Mesodermal cell (in vitro differentiated cells): ENCODE results near the gene KCND3.

ENCODE experiments used
- H3K27ac ChIP-seq: 2 replicates; pipeline ENCODE4 v1.7.0; 2013; ENCODE audit warnings: mild to moderate bottlenecking, low read depth, low read length, moderate library complexity; ENCODE audit not compliant: severe bottlenecking
- H3K36me3 ChIP-seq: 2 replicates; pipeline ENCODE4 v1.7.1; 2013; ENCODE audit warnings: mild to moderate bottlenecking, low read length, moderate library complexity; ENCODE audit not compliant: control insufficient read depth, insufficient read depth
- H3K4me1 ChIP-seq: one replicate; pipeline ENCODE4 v1.7.1; 2013; ENCODE audit warnings: mild to moderate bottlenecking, low read length; ENCODE audit not compliant: insufficient read depth, control insufficient read depth, poor library complexity, severe bottlenecking
- H3K4me3 ChIP-seq: 2 replicates; pipeline ENCODE4 v1.7.0; 2013; ENCODE audit warnings: low read length, control low read depth, mild to moderate bottlenecking; ENCODE audit not compliant: insufficient read depth, poor library complexity, severe bottlenecking; ENCODE audit errors: extremely low read depth
- H3K9me3 ChIP-seq: 2 replicates; pipeline ENCODE4 v1.7.1; 2013; ENCODE audit warnings: mild to moderate bottlenecking, low read length, moderate library complexity; ENCODE audit not compliant: control insufficient read depth
- WGBS, 2 experiments: methylation state at CpG; one replicate each; pipeline ENCODE4 v1.1.5; 2013; ENCODE audit warnings: missing lambda C conversion rate in 2 of 2; ENCODE audit not compliant: insufficient coverage in 2 of 2; 5-methylcytosine and 5-hydroxymethylcytosine counted together

KCND3 gene

DNA sequence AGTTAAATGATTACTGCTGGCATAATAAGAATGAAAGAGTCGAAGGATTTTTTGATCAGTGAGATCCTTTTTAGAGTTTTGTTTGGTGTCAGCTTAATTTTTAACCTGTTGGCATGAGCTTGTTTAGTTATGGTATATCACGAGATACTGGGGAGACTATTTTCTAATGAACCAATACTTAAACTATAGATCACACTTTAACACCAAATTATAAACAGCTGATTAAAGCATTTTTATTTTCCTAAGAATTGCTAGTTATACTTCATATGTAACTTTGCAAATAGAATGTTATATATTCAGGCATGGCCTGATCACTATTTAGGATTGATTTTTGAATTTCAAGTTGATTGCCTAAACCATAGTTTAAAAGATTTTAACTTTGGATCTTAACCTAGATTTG lies 227.8 kb downstream of the KCND3 start:
- no peak overlapping the region for H3K4me3 ChIP-seq
- no peaks in the 10 kb centered on the region for H3K9me3 ChIP-seq
- peaks cover 76% of the 10 kb centered on the region for H3K36me3 ChIP-seq
- WGBS, 2 experiments, result 80% methylated on average over 1 of the region's 2 CpGs; no CpG with 5 or more reads in 1 of the 2 experiments
- H3K27ac ChIP-seq, result no peak overlapping the region
- H3K4me1 ChIP-seq, result peaks cover 6% of the 10 kb centered on the region

DNA sequence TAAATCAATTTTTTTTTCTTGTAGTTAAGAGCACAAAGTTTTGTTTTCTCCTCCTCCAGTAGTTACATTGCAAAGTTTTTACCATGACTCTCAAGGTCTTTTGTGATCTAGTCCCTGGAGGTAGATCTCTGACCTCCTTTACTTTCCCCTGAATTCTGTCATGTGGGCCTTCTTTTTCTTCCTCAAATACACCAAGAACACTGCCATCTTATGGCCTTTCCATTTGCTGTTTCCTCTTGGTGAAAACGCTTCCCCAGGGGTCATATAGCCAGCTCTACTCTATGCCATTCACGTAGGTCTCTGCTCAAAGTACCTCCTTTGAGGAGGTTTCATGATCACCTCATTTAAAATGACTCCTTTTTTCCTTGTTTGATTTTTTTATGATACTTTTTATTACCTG lies 231.1 kb downstream of the KCND3 start:
- Histone ChIP-seq H3K36me3 (peaks cover 46% of the 10 kb centered on the region), H3K27ac (no peak overlapping the region), H3K9me3 (no peaks in the 10 kb centered on the region), H3K4me1 (peaks cover 6% of the 10 kb centered on the region), H3K4me3 (no peak overlapping the region)
- WGBS, 2 experiments, result 63 to 89% methylated on average over 1 to 2 of the region's 2 CpGs

- Histone ChIP-seq H3K36me3 (peaks cover 35% of the 10 kb centered on the region), H3K9me3 (no peaks in the 10 kb centered on the region), H3K4me3 (peak overlapping the region; percentile 86), H3K4me1 (peaks cover 6% of the 10 kb centered on the region), H3K27ac (peak overlapping the region; percentile 98)
- WGBS, 2 experiments, result 1 to 2% methylated on average over 14 to 15 of the region's 35 CpGs
Observed at GRCh38 chr1:111756124-111756513, 233.3 kb downstream of the KCND3 start.

GRCh38 chr1:111755331-111756123 lies 233.9 kb downstream of the KCND3 start, which contains the start of gene DDX20:
TSS of gene DDX20 (plus strand) at chr1:111755901. CDS start at chr1:111755925, 24 bp downstream.
- WGBS, 2 experiments, result 0% methylated on average over 50 to 56 of the region's 67 CpGs
- H3K36me3 ChIP-seq, result peaks cover 29% of the 10 kb centered on the region
- H3K4me1 ChIP-seq, result peaks cover 6% of the 10 kb centered on the region
- H3K27ac ChIP-seq, result peak within 1 kb of the TSS; percentile 98
- H3K4me3 ChIP-seq, result peak within 1 kb of the TSS; percentile 86
- H3K9me3 ChIP-seq, result no peaks in the 10 kb centered on the region

GRCh38 chr1:111754984-111755330 lies 234.5 kb downstream of the KCND3 start:
- peaks cover 23% of the 10 kb centered on the region for H3K36me3 ChIP-seq
- no peaks in the 10 kb centered on the region for H3K9me3 ChIP-seq
- H3K27ac ChIP-seq, result peak overlapping the region; percentile 98
- peaks cover 6% of the 10 kb centered on the region for H3K4me1 ChIP-seq
- WGBS, 2 experiments, result 0 to 4% methylated on average over 10 to 11 of the region's 12 CpGs
- peak overlapping the region; percentile 86 for H3K4me3 ChIP-seq

- no CpG with 5 or more reads among the region's 2 CpGs for WGBS, 2 experiments
- Histone ChIP-seq H3K4me3 (no peak overlapping the region), H3K27ac (no peak overlapping the region), H3K9me3 (no peaks in the 10 kb centered on the region), H3K36me3 (peaks cover 4% of the 10 kb centered on the region), H3K4me1 (peaks cover 10% of the 10 kb centered on the region)
Observed at GRCh38 chr1:111751906-111752575, 237.4 kb downstream of the KCND3 start.

DNA sequence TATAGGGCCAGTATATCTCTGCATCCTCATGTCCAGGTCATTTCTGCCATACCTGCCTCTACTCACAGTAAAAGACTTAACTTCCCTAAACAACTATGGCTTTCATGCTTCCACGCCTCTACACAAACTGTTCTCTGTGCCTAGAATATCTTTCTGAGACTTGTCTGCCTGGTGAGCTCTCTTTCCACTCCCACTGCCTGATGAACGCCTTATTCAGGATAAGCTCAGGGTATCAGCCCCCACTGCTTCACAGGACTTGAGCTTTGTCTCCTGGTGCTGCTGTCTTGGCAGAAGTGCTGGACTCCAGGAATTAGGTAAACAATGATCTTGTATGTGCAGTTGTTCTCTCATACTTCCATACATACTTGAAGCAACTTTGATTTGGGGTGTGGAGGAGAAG lies 238.6 kb downstream of the KCND3 start:
- WGBS, 2 experiments, result 92 to 100% methylated on average over 2 of the region's 2 CpGs
- no peaks in the 10 kb centered on the region for H3K36me3 ChIP-seq
- peaks cover 7% of the 10 kb centered on the region for H3K4me1 ChIP-seq
- H3K4me3 ChIP-seq, result no peak overlapping the region
- no peak overlapping the region for H3K27ac ChIP-seq
- H3K9me3 ChIP-seq, result no peaks in the 10 kb centered on the region

GRCh38 chr1:111749628-111750027 lies 239.8 kb downstream of the KCND3 start:
- no peaks in the 10 kb centered on the region for H3K9me3 ChIP-seq
- no peaks in the 10 kb centered on the region for H3K36me3 ChIP-seq
- 92 to 100% methylated on average over 1 to 2 of the region's 3 CpGs for WGBS, 2 experiments
- H3K27ac ChIP-seq, result peak overlapping the region; percentile 19
- no peak overlapping the region for H3K4me3 ChIP-seq
- peaks cover 7% of the 10 kb centered on the region for H3K4me1 ChIP-seq

- WGBS, 2 experiments, result 96 to 100% methylated on average over 3 of the region's 4 CpGs
- Histone ChIP-seq H3K4me1 (peaks cover 19% of the 10 kb centered on the region), H3K27ac (no peak overlapping the region), H3K36me3 (no peaks in the 10 kb centered on the region), H3K9me3 (no peaks in the 10 kb centered on the region), H3K4me3 (no peak overlapping the region)
Observed at GRCh38 chr1:111747947-111748346, 241.5 kb downstream of the KCND3 start.

DNA sequence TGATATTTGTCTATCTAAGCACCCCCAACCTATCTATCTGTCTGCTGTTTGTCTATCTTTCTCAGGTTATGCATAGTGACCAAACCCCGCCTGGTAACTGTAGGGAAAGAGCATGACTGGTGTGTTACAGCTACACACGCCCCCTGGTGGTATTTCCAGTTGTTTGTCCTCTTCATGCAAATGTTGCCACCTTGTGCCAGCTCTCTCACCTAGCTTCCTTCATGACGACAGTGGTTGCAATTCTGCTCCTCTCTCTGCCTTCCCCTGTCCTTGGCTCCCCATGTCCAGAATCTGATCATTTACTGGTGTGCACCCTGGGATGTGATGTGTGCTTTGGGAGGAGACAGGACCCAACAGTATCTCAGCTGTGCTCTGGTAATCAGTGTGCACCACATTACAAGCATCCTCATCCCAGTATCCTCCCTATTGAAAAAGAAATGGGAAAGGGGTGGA lies 242.2 kb downstream of the KCND3 start:
- H3K9me3 ChIP-seq, result no peaks in the 10 kb centered on the region
- 33 to 41% methylated on average over 2 of the region's 3 CpGs for WGBS, 2 experiments
- no peak overlapping the region for H3K27ac ChIP-seq
- peaks cover 24% of the 10 kb centered on the region for H3K4me1 ChIP-seq
- no peaks in the 10 kb centered on the region for H3K36me3 ChIP-seq
- no peak overlapping the region for H3K4me3 ChIP-seq

DNA sequence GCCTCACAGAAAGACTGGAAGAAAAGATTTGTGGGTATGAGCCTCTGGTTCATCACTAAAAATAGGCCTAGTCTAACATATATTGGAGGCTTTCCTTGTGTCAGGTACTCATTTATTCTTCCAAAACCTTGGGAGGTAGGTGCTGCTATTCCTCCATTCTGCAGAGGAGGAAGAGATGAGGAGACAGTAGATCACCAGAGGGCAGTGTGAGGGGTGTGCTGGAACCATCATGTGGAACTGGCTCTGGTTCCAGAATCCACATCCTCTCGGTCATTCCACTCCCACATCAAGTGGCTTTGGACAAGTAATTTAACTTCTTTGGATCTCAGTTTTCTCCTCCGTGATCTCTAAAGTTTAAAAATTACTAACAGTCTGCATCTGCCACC lies 242.9 kb downstream of the KCND3 start:
- Histone ChIP-seq H3K4me1 (peaks cover 24% of the 10 kb centered on the region), H3K9me3 (no peaks in the 10 kb centered on the region), H3K27ac (no peak overlapping the region), H3K36me3 (no peaks in the 10 kb centered on the region), H3K4me3 (no peak overlapping the region)
- 88 to 90% methylated on average over 1 to 2 of the region's 2 CpGs for WGBS, 2 experiments
